GOT3 (cell line): ENCODE results near the gene CLEC11A.
"Not testable (repeated sequence)": the region's sequence is repeated elsewhere in the genome, so short reads cannot be mapped to it uniquely, and the experiment has no call there.

Experiments used
- DNase-seq: peaks from one replicate; lab custom pipeline; 2025; ENCODE audit warnings: mixed read lengths; lab: John Stamatoyannopoulos, UW

The CLEC11A gene

DNA sequence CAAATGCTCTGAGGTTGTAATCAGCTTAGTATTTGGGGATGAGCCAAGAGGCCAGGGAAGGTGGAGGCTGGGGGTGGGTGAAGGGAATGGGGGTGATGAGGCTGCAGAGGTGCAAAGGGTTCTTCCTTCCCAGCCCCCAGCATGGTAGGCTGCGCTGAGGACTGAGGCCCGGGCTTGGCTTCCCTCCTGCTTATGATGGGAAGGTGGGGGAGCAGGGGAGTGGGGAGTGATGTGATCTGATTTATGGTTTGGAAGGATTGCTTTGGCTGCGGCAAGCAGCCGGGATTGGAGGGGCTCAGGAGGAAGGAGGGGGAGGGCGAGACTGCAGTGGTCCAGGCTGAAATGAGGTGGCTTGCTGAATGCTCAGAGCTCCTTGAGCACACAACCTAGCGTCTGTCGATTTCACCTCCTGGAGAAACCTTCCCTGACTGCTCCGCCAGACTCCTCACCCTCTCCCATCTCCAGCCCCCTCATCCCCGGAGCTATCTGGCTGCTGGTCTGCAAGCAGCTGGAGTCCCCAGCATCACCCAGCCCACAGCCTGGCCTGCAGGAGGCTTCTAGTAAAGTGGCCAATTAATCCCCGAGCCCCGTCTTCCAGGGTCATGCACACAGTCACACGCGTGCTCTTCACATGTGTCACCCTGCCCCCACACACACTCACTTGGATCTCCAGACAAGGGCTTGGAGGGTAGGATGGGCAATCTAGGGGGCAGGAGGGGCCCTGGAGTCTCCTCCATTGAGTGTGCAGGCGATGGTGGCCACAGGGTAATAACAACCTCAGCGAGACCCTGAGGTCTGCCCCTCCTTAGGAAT lies 757 bp upstream of the CLEC11A start:
- DNase-seq, result no peak

GRCh38 chr19:50723735-50724521 lies 764 bp downstream of the CLEC11A start:
- no peak for DNase-seq

GRCh38 chr19:50724522-50725217 lies 1.5 kb downstream of the CLEC11A start:
- DNase-seq, result peak; percentile 94

GRCh38 chr19:50725218-50725910 lies 2.2 kb downstream of the CLEC11A start:
- no peak for DNase-seq

- DNase-seq, result no peak
Measured at GRCh38 chr19:50725911-50726230, 2.7 kb downstream of the CLEC11A start.

- peak; percentile 38 for DNase-seq
Measured at GRCh38 chr19:50728084-50728737, 5.0 kb downstream of the CLEC11A start.

- no peak for DNase-seq
Measured at GRCh38 chr19:50729894-50730293, 6.7 kb downstream of the CLEC11A start.

DNA sequence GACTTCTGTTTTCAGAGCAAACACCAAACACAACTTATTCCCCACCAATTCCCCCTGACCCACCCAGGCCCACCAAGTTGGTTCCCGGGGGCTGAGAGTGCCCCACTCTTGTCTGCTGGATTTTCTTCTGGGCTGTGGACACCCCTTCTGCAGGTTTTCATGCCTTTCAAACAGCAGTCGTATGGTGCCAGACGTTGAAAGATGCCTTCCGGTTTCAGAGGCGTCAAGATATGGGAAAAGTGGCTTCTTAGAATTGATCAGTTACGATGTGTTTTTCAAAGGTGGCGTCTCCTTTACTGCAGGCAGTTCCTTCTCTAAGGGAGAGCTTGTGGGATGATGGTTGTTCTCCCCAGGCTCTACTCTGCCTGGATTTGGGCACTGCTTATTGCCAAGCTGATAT lies 12.7 kb downstream of the CLEC11A start:
- no peak for DNase-seq

GRCh38 chr19:50736338-50736737 lies 13.2 kb downstream of the CLEC11A start:
- DNase-seq, result no peak

DNA sequence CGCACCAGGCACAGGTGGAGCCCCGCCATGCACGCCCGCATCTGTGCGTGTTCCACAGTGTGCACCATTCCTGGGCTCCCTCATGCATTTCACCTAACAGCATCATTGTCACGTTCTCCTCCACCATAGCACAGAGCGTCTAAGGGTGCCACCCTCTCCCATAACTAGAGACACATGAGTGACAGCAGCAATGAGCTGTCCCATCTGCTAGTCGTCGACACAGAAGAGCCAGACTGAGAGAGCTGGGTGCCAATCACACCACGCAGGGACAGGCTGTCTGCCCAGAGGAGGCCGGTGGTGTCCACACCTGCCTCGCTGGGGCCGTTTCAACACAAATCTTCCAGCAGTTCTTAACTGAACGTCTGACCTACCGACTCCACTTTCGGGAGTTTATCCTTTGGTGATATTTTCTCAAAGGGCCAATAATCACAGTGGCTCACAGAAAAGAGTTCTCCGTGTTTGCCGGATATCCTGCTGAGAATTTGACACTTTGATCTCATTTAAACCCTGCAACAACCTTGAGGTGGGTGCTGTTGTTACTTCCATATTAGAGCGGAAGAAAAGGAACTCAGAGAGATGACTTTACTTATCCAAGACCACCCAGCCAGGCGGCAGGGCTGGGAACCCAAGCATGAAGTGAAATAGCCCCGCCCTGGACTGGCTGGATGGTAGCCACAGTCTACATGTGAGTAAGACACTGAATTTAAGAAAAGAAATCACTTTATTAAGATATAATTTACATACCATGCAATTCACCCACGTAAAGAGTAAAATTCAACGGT lies 16.2 kb downstream of the CLEC11A start:
- DNase-seq, result no peak

- no peak for DNase-seq
Measured at GRCh38 chr19:50739914-50740426, 16.8 kb downstream of the CLEC11A start.

GRCh38 chr19:50741179-50741933 lies 18.2 kb downstream of the CLEC11A start:
- DNase-seq, result no peak

DNA sequence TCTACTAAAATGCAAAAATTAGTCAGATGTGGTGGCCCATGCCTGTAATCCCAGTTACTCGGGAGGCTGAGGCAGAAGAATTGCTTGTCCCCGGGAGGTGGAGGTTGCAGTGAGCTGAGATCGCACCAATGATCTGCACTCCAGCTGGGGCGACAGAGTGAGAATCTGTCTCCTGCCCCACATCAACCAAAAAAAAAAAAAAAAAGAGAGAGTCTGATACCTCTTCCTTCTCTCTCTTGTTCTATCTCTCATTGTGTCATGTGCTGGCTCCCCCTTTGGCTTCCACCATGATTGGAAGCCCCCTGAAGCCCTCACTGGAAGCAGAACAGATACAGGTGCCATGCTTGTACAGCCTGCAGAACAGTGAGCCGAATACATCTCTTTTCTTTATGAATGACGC lies 20.4 kb downstream of the CLEC11A start:
- DNase-seq, result no peak

DNA sequence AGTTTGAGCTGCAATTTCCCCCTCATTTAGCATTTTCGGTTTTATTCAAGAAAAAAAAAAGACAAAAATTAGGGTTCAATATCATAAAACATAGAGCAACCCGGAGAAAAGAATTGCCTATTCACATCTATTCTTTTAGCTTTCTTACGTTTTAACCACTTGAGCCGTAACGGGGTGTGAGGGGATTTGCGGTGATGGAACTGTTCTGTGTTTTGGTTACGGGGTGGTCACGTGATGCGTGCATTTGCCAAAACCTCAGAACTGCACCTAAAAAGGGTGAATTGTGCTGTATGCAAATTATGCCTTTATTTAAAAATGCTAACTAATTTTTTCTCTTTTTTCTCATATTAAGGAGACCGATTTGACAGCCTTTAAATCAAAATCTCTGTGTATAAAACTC lies 22.1 kb downstream of the CLEC11A start:
- no peak for DNase-seq

- DNase-seq, result not testable (repeated sequence)
Measured at GRCh38 chr19:50747141-50747540, 24.0 kb downstream of the CLEC11A start.

- no peak for DNase-seq
Measured at GRCh38 chr19:50749490-50749889, 26.3 kb downstream of the CLEC11A start.

- no peak for DNase-seq
Measured at GRCh38 chr19:50750010-50750409, 26.8 kb downstream of the CLEC11A start.

DNA sequence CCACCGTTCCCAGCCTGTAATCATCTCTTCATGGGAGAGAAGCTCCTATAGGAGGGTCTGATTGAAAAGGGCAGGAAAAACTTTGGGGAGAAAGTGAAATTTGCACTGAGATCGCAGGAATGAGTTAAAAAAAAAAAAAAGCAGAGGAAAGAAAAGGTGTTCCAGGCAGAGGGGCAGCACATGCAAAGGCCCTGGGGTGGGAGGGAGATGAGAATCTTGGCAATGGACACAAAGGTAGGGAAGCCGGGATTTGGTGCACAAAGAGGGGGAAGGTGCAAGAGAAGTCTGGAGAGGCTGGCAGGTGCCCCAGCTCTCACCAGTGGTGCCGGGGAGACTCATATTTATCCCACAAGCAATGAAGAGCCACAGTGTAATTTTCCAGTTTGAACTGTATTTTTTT lies 30.7 kb downstream of the CLEC11A start:
- no peak for DNase-seq

GRCh38 chr19:50756244-50756643 lies 33.1 kb downstream of the CLEC11A start:
- not testable (repeated sequence) for DNase-seq

DNA sequence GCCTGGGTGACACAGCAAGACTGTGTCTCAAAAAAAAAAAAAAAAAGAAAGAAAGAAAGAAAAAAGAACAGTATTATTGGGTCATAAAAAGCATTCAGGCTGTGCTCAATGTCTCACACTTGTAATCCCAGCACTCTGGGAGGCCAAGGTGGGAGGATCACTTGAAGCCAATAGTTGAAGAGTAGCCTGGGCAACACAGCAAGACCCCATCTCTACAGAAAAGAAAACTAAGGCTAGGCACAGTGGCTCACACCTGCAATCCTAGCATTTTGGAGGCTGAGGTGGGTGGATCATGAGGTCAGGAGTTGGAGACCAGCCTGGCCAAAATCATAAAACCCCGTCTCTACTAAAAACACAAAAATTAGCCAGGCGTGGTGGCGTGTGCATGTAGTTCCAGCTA lies 34.5 kb downstream of the CLEC11A start:
- DNase-seq, result not testable (repeated sequence)
